Inferior parietal cortex (tissue), 1 donor: ENCODE results near the gene ADSS1.

Source experiments
- DNase-seq: peaks from one replicate; pipeline ENCODE4 v3.0.0-alpha.2; 2016; ENCODE audit errors: extremely low spot score

ADSS1 gene

DNA sequence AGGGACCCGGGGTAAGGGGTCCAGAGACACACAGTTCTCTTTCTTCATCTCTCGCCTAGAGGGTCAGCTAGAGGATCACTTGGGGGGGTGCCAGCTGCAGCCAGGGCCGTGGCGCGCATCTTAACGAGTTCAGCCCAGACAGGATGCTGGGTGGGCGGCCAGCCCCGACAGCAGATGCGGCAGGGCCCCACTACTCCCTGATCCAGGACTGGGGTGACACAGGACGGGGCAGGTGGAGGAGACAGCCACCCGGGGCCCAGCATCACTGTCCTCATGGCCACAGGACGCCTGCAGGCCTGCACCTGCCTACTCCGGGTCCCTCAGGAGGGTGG, 58.7 kb downstream of the ADSS1 start:
- DNase-seq = no peak

GRCh38 chr14:104783484-104784217, 59.6 kb downstream of the ADSS1 start:
- no peak for DNase-seq

DNA sequence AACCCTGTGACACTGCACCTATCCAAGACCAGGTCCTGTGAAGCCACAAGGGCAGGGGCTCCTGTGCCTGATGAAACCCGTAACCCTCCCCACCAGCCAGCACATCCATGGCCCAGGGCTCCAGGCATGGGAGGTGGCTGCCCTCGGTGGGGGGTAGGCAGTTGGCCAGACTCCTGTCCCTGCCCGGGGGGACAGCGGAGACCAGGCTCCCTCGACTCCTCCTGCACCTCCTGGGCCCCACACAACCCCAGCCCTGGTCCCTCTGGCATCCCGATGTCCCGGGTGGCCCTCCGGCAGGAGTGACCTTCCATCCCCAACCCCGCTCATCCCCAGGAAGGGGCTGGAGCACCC, 60.2 kb downstream of the ADSS1 start:
- DNase-seq = no peak

DNA sequence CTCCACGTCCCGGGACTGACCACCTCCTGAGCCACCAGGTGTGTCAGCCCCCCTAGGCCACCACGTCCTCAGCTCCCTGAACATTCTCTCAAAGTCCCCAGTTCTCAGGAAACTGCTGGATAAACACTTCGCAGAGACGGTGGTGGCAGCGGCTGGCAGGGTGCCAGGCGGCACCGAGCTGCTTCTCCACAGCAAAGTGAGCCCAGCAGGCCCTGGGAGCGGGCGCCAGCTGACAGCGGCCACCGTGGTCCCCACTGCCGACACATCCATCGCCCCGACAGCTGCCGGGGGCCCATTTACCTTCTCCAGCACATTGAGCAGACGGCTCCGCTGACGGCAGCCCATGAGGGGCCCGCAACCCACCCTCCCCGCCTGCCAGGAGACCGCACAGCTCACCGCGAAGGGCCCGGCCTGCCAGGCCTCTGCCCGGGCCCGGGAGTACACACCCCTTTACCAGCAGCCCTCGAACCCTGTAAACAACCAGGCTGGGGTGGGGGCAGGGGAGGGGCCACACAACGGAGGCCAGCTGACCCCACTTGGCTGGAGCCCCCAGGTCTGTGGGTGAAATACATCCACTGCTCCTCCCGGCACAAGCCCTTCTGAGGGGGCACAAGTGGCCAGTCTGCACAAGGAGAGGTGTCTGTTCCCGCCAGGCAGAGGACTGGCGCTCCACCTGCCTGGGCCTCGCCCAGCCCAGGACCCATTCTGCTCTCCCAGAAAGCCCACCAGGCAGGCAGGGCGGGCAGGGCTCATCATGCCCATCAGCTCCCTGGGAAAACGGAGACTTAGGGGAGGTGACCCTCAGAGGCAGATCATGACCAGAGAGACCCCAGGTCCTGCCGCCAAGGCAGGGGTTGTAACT, 61.0 kb downstream of the ADSS1 start:
- DNase-seq = no peak

DNA sequence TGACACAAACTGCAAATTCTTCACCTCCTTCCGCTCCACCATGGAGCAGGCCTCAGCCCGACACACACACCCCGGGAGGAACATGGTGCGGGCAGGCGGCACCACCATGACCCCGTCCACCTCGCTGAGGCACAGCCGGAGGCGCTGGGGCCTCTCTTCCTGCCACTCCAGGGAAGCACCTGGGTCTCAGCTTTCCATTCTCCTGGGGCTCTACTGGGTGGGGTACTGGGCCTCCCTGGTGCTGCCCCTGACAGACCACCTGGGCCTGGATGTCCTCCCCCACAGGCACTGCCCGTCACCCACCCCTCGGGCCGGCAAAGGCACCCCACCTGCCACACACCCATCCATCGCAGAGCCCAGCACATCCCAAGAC, 61.7 kb downstream of the ADSS1 start:
- DNase-seq = no peak

DNA sequence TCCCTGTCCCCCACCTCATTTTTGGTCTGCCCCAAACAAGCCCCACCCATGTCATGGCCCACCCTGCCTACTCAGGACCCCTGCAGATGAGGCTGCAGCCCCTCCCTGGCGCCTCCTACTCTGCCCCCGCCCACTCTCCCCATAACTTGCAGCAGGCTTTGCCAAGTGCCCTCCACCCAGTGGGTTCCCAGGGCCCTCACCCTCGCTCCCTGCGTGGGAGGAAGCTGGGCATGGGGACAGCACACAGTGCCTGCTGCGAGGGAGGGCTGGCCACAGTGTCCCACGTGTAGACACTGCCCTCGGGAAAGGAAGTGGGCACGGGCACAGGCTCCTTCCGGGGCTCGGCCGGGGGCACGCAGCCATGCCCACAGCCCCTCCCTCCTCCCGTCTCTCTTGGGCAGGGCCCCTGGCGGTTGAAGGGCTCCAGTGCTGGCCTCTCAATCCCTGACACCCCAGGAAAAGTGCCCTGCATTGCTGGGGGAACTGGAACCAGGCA, 62.1 kb downstream of the ADSS1 start:
- no peak for DNase-seq

DNA sequence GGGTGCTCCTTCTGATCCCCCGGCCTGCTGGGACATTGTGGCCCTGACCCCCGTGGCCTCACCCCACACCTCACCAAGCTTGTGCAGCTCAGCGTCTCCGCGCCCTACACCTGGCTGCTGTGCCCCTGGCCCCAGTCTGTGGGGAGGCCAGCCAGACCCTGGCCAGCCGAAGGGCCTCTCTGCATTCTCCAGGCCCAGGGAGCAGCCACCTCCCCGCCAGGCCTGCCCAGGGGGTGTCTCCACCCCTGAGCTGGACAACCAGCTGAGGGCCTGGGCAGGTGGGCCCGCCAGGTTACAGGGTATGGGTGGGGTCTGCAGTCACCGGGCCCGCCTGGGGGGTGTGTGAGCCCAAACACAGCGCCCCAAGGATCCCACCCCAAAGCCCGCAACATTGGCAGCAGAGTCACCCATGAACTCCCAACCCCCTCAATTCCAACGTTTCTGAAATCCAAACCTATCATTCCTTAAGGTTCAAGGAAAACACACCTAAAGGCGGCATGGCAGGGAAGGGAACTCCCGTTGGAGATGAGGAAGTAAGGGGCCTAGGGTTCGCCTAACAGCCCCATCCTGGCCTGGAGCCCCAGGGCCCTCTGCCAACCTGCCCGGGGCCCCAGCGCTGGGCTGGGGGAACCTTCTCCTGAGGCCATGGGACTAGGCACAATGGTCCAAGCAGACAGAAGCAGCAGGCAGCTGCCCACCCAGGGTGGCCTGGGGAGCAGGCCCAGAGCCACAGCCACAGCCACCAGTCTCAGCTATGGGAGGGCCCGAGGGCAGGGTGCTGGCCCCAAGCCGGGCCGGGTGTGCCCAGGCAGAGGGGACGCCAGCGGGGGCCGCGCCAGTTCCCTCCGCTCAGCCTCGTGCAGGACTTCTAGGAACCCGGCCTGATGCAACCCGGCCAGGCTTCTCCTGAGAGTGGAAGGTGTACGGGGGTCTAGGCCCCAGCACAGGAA, 63.0 kb downstream of the ADSS1 start:
- DNase-seq = no peak

GRCh38 chr14:104787736-104788135, 63.7 kb downstream of the ADSS1 start:
- DNase-seq = no peak

DNA sequence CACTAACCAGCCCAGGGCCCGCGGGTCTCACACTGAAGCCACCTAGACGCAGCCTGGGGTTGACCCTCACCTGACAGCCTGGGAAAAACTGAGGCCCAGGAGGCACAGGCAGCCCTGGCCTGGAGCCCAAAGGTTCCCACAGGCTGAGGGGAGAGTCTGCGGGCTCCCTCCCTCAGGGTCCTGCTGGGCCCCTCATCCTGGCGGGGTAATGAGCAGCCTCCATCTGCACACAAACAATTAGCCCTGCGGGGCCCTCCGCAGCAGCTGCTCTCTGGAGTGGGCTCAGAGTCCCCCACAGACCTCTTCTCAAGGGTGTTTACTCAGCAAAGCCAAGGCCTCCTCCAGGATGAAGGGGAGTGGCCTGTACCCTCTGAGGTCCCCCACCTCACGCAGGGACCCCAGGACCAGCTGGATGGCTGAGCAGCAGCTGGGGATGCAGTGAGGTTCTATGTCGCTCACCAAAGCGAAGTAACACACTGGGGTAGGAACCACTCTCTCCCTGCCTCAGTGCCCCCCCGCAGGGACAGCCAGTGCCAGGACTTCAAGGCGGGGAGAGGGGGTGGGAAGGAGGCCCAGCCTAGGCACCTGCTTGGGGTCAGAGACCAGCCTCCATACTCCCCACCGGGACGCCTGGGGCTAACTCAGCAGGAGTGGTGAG, 64.3 kb downstream of the ADSS1 start:
- no peak for DNase-seq

DNA sequence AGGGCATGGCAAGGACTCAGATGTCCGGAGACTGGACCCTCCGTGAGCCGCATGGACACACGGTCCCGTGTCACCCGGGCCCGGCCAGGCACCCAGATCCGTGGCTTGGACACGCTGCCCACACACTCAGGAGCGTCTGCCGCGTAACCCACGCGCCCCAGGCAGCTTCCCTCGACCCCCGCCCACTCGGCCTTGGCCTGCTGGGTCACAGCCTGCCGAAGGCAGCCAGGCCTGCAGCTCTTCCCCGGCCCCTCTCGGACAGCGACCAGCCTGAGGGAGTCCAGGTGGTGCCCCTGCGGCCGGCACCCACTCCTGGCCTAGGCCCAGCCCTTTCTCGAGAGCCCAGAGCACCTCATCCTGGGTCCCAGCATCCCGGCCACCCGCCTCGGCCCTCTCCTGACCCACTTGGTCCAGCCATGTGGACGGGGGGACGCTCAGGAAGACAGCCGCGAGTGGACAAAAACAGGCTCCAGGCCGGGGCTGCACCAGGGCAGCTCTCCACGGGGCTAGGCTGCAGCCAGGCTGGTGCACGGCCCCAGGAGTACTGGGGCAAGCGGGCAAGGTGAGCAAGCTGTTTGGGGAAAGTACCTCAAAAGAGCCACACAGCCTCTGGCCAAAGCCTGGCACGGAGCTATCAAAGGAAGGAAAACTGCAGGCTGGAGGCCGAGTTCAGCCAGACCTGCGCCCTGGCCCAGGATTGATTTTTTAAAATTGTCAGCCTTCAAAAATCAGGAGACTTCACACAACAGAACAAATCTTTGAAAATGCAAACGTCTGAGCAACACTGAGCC, 65.0 kb downstream of the ADSS1 start:
- DNase-seq = no peak

DNA sequence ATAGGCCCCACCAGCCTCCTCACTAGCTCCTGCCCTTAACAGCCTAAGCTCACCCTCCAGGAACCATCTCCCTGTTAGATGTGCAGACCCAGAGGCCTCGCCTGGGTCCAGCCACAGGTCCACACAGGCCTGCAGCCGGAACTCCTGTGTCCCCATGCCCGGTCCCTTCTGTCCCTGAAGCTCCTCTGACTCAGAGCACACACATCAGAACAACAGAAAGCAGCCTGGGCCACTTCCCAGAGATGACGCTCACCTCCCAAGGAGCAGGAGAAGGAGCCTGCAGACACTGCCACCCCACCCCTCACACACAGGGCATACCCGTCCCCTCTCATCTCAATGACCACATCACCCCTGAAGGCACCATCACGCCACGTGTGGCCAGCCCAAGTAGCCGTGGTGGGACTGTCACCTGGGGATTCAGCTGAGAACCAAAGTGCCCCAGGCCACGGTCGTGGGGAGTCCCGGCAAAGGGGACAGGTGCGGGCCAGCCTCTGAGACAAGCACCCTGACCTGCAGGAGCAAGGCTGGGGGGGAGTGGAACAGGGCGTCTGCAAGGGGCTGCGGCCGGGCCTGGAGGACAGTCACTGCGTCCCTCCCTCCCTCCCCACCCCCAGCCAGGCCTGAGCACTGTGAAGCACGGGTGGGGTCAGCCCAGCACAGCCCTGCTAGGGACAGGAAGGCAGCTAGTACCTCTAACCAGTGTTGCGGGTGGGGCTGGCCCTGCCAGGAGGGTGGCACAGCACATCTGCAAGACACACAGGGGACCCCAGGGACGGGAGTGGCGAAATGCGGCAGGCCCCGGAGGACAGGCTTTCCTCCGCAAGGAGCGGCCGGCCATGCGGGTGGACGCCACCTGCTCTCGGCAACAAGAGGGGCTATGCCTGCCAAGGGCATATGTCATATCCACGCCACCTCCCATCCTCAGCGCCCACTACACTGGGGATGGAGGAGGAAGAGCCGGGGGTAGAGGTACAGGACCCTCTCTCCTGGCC, 66.0 kb downstream of the ADSS1 start:
- DNase-seq = no peak

DNA sequence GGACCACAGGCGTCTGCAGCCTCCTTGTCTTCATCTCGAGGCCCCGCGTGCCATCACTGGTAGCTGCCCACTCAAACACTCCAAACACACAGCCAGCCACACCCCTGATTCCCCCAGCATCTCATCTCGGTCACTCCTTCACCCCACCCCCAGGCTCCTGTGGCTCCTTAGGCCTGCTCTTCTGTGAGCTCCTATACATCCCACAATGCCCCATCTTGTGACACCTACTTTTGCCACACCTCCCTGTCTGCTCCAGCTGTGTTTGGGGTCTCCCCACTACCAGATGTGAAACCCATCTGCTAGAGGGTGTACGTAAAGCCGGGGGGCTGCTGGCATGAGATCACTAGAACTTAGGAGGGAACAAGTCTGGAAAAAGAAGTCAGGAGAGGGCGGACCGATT, 67.4 kb downstream of the ADSS1 start:
- DNase-seq = no peak

GRCh38 chr14:104792101-104792884, 68.3 kb downstream of the ADSS1 start:
- DNase-seq = no peak

DNA sequence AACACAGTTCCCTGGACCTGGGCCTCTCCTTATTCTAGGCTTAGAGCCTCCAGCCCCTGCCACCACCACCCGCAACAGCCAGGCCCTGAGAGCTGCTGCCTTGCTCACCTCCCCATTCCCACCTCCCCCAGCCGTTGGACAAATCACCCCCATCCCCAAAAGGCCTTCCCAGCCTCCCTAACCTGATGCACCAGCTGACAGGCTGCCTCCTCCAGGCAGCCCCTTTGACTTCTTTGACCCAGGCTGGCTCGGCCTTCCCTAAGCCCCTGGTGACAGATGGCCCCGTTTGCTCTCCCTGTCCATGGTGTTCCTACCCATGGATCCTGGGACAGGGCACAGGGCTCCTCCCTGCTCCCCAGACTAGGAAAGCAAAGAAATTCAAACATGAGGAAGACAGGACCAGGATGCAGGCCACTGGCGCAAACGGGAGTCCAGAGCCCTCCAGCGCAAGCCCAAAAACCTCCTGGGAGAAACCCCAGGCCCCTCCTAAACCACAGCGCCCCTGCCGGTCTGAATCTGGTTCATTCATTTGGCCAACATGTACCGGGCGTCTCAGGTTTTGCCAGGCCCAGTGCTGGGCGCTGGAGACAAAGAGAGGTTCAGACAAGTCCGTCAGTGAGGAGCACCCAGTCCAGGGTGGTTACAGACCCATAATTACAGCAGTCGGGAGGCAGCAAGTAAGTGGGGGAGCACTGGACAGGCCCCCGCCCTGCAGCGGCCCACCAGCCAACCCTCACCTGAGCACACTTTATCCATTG, 69.1 kb downstream of the ADSS1 start:
- DNase-seq = no peak

DNA sequence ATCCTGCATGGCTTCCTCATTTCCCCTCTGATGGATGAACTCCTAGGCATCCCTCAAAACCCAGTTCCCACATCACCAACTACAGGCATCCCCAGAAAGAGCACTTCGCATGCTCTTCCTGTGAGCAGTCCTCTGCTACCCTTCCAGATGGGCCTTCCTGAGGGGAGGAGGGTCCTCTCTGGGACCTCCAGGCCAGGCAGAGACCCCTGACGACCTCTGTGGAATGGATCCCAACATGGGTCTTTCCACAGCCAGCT, 69.6 kb downstream of the ADSS1 start:
- DNase-seq = no peak

DNA sequence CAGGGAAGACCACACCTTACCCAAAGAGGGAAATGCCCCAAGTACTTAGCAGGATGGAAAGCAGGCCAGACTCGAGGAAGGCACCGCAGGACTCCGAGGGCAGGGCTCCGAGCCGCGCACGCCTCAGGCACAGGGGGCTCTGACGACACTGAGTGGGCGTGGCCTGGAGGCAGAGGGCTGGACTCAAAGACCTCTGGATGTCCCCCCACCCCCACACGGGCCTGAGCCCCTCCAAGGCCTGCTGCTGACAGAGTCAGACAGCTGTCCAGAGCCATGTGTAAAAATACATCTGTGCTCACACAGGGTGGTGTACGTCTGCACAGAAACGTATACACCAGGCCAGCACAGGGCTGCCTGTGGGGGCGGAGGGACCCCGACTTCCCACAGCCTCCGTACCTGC, 70.1 kb downstream of the ADSS1 start:
- no peak for DNase-seq

DNA sequence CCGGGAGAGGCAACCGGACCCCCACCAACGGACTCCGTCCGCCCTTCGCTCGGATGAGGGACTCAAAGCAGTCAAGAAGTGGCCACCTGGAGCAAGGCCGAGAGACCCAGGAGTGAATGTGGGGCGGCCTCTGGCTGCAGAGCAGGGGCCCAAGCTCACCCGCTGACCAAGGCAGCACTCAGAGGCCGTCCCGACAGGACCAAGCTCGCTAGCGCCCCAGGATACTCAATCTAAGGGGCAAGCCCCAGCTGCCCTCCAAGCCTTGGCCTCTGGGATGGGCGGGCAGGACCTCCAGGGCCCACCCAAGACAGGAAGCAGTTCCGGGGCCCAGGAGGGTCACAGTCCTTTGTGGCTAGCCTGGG, 70.6 kb downstream of the ADSS1 start:
- DNase-seq = no peak

DNA sequence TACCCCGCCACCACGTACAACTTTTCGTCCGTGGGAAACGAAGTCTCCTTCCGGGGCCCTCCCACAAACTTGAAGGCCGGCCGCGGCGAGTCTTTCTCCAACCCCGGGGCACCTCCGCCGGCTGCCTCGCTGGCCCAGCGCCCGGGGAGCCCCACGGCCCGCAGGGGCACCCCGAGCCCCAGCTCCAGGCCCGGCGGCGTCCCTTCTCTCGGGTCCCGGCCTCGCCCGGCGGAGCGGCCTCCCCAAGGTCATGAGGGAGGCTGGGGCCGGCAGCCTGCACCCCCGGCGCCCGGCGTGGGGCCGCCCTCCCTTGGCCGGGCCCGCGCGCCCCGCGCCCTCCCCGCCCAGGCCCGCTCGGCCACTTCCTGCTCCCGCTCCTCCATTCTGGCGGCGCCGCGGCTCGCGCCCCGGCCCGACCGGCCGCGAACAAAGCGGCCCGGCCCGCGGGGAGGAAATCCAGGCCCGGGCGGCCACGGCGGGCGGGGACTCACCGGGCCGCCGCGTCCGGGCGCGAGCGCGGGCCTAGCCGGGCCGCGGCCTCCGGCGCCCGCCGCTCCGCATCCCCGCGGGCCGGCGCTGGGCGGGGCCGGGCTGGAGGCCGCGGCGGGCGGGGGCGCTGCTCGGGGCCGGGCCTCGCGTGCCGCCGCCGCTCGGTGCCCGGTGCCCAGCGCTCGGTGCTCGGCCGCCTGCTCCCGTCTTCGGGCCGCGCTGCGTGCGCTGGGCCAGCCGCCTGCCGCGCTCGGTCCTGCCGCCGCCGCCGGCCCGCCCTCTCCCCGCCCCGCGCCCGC, 71.2 kb downstream of the ADSS1 start, which contains the start of gene AKT1:
AKT1 (minus strand) TSS at position 756 of the 788 bp plus-strand sequence. CDS start 3,105 bp downstream, outside the sequence.
- no peak for DNase-seq
